WI38 (cell line): ENCODE results near the gene RNF187.

Experiments
- H3K4me3 ChIP-seq: 2 replicates; pipeline ENCODE4 v1.5.1; 2011; ENCODE audit warnings: low read depth, mild to moderate bottlenecking, control low read depth, low read length
- TF ChIP-seq, protein P1 (sequence below): IDR thresholded peaks from 2 replicates; pipeline ENCODE4 v1.5.1; 2012; ENCODE audit warnings: low read depth, mild to moderate bottlenecking, control low read depth, low read length

Gene RNF187

DNA sequence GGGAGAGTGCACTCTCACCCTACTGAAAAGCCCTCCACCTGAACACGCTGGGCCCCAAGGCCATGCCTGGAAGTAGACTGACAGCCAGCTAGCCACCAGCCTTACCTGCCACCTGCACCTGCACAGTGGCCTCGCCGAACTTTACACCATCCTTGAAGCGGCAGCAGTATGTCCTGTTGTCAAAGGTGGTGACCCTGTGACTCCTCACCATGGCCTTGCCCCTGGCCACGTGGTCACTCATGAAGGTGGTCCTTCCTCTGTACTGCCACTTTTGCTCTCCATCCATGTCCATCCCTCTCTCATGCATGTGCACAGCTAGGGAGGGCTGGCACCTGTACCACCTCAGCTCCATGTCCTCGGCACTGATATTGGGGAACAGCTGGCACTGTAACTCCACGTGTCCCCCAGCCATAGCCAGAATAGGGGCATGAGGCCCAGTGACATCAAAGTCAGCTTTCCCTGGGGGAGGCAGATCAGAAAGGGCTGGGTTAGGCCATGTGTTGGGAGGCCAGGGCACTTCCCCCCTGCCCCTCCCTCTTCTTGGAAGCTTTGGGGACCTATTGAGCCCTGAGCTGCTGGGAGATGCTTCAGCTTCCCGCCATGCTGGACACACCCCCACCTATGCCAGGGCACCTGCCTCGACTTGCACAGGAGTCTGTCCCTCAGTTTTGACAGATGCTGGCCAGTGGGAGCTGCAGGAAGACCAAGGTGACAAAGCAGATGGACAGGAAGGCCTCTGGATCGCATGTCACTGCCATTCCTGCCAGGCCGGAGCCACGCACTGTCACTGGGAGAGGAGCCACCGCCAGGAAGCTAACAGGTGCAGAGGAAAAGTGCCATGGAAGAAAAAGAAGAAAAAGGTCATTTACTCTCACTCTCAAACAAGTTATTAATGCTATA is 24.6 kb downstream of the RNF187 start:
- TF ChIP-seq, protein P1, sequence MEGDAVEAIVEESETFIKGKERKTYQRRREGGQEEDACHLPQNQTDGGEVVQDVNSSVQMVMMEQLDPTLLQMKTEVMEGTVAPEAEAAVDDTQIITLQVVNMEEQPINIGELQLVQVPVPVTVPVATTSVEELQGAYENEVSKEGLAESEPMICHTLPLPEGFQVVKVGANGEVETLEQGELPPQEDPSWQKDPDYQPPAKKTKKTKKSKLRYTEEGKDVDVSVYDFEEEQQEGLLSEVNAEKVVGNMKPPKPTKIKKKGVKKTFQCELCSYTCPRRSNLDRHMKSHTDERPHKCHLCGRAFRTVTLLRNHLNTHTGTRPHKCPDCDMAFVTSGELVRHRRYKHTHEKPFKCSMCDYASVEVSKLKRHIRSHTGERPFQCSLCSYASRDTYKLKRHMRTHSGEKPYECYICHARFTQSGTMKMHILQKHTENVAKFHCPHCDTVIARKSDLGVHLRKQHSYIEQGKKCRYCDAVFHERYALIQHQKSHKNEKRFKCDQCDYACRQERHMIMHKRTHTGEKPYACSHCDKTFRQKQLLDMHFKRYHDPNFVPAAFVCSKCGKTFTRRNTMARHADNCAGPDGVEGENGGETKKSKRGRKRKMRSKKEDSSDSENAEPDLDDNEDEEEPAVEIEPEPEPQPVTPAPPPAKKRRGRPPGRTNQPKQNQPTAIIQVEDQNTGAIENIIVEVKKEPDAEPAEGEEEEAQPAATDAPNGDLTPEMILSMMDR = no peak
- no peak overlapping the region for H3K4me3 ChIP-seq

DNA sequence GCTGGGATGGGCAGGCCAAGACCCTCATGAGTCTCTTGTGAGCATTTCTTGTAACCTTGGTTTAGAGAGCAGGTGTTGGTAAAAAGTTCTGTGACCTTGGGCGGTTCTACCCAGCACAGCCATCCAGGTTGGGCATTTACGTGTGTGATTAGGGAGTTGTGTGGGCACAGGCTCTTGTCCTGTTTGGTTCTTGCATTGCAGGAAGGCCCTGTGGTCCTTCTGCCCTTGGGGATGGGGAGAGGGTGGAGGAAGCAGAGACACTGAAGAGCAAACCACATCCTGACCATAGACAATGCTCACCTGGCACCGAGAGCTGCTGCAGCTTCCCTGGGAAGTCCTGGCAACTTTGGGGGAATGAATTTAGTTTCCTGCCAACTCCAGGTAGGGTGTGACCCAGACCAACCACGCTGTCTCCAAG is 25.6 kb downstream of the RNF187 start:
- no peak overlapping the region for H3K4me3 ChIP-seq
- TF ChIP-seq, protein P1 = no peak

DNA sequence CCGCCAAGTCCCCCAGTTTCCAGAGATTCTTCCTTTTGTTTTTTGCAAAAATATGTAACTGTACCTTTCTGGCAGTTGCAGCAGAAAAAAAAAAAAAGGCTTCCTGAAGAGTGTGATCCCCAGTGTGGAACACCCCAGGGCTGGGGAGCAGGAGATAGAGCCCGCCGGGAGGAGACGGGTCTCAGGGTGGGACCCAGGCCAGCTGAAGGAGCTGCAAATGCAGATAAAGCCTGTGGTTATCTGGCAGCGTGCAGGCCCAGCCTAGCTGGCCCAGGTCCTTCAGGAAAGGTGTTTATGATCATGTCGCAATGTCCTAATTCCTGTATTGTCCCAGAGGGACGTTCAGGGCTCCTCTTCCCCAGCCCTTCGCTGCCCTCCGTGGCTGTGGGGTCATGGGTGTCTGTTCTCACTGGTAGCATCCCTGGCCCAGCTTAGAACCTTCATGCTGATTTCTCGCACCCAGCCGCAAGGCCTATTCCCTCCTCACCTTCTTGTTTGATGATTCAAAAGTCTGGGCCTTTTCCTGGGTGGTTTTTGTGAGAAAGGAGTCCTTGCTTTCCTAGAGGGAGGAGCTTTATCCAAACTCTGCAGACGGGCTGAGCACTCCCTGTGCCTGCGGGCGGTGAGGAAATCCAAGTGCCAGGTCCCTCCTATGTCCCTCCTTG is 26.2 kb downstream of the RNF187 start:
- H3K4me3 ChIP-seq = no peak overlapping the region
- TF ChIP-seq, protein P1 = no peak

DNA sequence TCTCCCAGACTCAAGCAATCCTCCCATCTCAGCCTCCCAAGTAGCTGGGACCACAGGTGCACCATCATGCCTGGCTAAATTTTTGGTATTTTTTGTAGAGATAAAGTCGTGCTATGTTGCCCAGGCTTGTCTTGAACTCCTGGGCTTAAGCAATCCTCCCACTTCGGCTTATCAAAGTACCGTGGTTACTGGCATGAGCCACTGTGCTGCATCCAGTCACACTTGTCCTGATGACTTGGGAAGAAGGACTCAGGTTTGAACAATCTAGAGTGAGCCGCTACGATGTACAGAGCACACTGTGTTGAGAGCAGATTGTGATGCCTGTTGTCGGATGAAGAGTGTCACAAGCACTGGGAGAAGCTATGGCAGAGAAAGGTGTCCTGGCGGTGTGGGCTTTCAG is 27.2 kb downstream of the RNF187 start:
- no peak overlapping the region for H3K4me3 ChIP-seq
- TF ChIP-seq, protein P1 = no peak

DNA sequence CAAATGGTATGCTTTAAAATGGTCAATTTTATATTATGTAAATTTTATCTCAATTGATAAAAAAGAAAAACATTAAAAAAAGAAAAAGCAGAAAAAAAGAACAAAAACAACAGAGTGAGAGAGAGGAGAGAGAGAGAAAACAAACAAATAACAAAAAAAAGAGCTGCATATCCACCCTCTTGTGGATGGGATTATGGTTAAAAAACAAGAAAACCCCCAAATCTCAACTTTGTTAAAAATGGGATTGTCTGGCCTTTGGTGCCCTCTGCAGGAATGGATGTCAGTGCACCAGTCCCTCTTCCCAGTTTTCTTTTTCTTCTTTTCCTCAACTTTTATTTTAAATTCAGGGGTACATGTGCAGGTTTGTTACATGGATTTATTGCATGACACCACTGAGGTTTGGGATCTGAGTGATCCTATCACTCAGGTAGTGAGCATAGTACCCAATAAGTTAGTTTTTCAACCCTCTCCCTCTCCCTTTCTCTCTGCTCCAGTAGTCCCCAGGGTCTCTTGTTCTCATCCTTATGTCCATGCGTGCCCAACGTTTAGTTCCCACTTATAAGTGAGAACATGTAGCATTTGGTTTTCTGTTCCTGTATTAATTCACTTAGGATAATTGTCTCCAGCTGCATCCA is 28.1 kb downstream of the RNF187 start:
- H3K4me3 ChIP-seq = no peak overlapping the region
- TF ChIP-seq, protein P1 = peak; percentile 41

DNA sequence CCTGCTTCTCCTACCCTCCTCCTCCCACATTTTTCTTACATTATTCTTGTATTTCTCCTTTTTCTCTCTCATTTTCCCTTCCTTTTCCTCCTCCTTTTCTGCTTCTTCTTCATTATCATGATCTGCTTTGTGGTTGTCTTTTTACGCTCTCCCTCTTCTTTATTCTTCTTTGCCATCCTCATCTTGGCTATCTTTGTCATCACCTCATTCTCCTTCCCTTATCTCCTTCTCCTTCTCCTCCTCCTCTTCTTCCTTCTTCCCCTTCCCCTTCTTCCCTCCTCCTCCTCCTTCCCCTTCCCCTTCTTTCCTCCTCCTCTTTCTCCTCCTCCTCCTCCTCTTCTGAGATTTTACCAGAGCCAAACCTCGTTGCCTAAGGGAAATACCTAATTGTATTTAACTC is 30.5 kb downstream of the RNF187 start:
- TF ChIP-seq, protein P1 = no peak
- H3K4me3 ChIP-seq = no peak overlapping the region
